Retinal pigment epithelial cell (primary cell): ENCODE data around the gene PLXDC1.
"Not testable (repeated sequence)": the region's sequence is repeated elsewhere in the genome, so short reads cannot be mapped to it uniquely, and the experiment has no call there.

Experiments used
- DNase-seq: peaks from one replicate; pipeline ENCODE4 v3.0.0-alpha.2; 2010; ENCODE audit warnings: low read depth
- H3K4me3 ChIP-seq: 2 replicates; pipeline ENCODE4 v1.5.1; 2011; ENCODE audit warnings: mild to moderate bottlenecking, low read length, control low read depth, moderate library complexity
- TF ChIP-seq, protein P1 (sequence below): conservative IDR thresholded peaks from 2 replicates; pipeline ENCODE4 v1.5.1; 2011; ENCODE audit warnings: low read depth, low read length, control low read depth, inconsistent platforms

Gene PLXDC1

GRCh38 chr17:39057701-39058206, 93.7 kb downstream of the PLXDC1 start:
- DNase-seq = no peak
- TF ChIP-seq, protein P1, sequence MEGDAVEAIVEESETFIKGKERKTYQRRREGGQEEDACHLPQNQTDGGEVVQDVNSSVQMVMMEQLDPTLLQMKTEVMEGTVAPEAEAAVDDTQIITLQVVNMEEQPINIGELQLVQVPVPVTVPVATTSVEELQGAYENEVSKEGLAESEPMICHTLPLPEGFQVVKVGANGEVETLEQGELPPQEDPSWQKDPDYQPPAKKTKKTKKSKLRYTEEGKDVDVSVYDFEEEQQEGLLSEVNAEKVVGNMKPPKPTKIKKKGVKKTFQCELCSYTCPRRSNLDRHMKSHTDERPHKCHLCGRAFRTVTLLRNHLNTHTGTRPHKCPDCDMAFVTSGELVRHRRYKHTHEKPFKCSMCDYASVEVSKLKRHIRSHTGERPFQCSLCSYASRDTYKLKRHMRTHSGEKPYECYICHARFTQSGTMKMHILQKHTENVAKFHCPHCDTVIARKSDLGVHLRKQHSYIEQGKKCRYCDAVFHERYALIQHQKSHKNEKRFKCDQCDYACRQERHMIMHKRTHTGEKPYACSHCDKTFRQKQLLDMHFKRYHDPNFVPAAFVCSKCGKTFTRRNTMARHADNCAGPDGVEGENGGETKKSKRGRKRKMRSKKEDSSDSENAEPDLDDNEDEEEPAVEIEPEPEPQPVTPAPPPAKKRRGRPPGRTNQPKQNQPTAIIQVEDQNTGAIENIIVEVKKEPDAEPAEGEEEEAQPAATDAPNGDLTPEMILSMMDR = no peak
- no peak overlapping the region for H3K4me3 ChIP-seq

GRCh38 chr17:39054111-39054645, 97.3 kb downstream of the PLXDC1 start:
- peak; percentile 20 for DNase-seq
- TF ChIP-seq, protein P1 = no peak
- no peak overlapping the region for H3K4me3 ChIP-seq

- not testable (repeated sequence) for DNase-seq, H3K4me3 ChIP-seq
Observed at GRCh38 chr17:39052423-39052822, 99.0 kb downstream of the PLXDC1 start.

- TF ChIP-seq, protein P1 = no peak
Observed at GRCh38 chr17:39051001-39051585, 100.3 kb downstream of the PLXDC1 start.

DNA sequence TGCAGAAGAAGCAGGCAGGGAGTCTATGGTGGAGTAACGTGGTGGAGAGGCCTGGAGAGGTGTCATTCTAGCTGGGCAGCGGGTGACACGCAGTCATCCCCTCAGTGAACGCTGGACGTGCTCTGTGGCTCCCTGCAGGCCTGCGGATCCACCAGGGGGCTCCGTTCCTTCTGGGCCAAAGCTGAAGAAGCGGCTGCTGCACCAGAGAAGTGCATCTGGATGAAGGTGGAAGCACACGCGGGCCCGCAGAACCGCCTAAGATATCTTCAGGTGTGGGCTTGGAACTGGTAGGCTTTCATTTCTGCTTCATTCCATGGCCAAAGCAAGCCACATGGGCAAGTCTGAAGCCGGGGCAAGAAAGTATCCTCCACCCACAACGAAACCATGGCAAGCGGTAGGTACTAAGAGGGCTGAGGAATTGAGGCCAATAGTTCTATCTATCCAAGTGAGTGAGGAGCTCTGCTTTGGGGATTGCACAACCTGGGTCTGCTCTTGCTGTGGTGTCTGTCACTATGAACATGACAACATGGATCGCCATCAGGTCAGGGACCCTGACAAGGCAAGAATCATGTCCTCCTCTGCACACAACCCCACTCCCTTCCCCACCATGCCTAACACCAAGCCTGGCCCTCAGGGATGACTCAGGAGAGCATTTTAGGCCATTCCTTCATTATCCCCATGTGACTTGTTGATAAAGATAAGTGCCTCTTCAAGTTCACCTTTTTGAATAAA, 105.3 kb downstream of the PLXDC1 start:
- no peak overlapping the region for H3K4me3 ChIP-seq
- TF ChIP-seq, protein P1 = no peak
- no peak for DNase-seq

More at GRCh38 chr17:39051001-39051585, 100.3 kb downstream of the PLXDC1 start:
- no peak for DNase-seq
- H3K4me3 ChIP-seq = no peak overlapping the region

- TF ChIP-seq, protein P1 = no peak
- no peak for DNase-seq
- H3K4me3 ChIP-seq = no peak overlapping the region
Observed at GRCh38 chr17:39036009-39036408, 115.4 kb downstream of the PLXDC1 start.

GRCh38 chr17:39035578-39035977, 115.9 kb downstream of the PLXDC1 start:
- not testable (repeated sequence) for H3K4me3 ChIP-seq, DNase-seq

DNA sequence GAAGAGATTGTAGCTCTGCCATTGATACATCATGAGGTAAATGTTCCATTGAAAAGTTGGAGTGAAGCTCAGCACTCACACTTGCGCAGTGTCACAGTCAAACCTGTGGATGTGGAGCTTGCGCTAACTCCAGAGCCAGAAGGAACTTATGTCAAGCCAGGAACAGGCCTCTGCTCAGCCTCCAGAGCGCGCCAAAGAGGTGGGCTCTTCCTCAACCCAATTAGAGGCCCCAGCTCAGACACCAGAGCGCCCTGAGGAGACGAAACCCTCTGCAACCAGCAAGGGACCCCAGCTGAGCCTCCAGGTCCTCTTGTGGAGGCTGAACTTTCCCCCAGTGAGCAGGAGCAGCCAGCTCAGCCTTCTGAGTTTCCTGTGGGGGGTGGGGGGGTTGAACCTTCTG, 122.7 kb downstream of the PLXDC1 start:
- no peak for DNase-seq
- H3K4me3 ChIP-seq = no peak overlapping the region
- TF ChIP-seq, protein P1 = no peak
